PFSK-1 (cell line): ENCODE results near the gene TNS1.

ENCODE experiments used
- POLR2AphosphoS5 ChIP-seq: IDR thresholded peaks from 2 replicates; pipeline ENCODE4 v1.6.1; 2012; ENCODE audit warnings: low read depth, mild to moderate bottlenecking, control low read depth, low read length, moderate library complexity
- SIN3A ChIP-seq: IDR thresholded peaks from 2 replicates; pipeline ENCODE4 v1.6.1; 2012; ENCODE audit warnings: mild to moderate bottlenecking, low read length, moderate library complexity, borderline replicate concordance; ENCODE audit not compliant: insufficient read depth
- TAF1 ChIP-seq: IDR thresholded peaks from 2 replicates; pipeline ENCODE4 v1.6.1; 2012; ENCODE audit warnings: low read length, control low read depth, borderline replicate concordance; ENCODE audit not compliant: insufficient read depth
- TF ChIP-seq, protein P1 (sequence below), 2 experiments: IDR thresholded peaks; 2 replicates each; pipeline versions ENCODE4 v1.6.1 to v1.8.0; 2011 to 2012; ENCODE audit warnings: low read depth in 2 of 2, low read length in 2 of 2, control low read depth in 1 of 2, inconsistent platforms in 1 of 2, mild to moderate bottlenecking in 1 of 2, moderate library complexity in 1 of 2; ENCODE audit not compliant: insufficient read depth in 1 of 2

DNA sequence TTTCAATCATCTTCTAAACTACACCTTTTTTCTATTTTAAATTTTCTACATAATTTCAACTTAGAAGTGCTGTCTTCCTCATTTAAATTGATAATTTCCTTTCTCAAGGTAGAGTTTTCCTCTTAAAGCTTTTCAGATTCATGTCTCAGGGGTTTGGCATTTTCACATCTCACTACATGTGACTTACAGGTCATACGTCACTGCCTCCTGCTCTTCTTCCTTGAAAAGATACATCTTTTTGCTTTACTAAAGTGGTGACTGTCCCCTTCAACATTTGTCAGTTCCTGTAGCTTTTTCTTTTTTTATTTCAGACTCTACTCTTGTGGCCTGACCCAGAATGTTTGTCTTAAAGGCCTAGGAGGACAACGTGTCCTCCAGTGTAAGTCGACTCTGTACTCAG is 49.1 kb upstream of the TNS1 start:
- TF ChIP-seq POLR2AphosphoS5 (no peak), SIN3A (no peak), TAF1 (no peak)
- TF ChIP-seq, protein P1, sequence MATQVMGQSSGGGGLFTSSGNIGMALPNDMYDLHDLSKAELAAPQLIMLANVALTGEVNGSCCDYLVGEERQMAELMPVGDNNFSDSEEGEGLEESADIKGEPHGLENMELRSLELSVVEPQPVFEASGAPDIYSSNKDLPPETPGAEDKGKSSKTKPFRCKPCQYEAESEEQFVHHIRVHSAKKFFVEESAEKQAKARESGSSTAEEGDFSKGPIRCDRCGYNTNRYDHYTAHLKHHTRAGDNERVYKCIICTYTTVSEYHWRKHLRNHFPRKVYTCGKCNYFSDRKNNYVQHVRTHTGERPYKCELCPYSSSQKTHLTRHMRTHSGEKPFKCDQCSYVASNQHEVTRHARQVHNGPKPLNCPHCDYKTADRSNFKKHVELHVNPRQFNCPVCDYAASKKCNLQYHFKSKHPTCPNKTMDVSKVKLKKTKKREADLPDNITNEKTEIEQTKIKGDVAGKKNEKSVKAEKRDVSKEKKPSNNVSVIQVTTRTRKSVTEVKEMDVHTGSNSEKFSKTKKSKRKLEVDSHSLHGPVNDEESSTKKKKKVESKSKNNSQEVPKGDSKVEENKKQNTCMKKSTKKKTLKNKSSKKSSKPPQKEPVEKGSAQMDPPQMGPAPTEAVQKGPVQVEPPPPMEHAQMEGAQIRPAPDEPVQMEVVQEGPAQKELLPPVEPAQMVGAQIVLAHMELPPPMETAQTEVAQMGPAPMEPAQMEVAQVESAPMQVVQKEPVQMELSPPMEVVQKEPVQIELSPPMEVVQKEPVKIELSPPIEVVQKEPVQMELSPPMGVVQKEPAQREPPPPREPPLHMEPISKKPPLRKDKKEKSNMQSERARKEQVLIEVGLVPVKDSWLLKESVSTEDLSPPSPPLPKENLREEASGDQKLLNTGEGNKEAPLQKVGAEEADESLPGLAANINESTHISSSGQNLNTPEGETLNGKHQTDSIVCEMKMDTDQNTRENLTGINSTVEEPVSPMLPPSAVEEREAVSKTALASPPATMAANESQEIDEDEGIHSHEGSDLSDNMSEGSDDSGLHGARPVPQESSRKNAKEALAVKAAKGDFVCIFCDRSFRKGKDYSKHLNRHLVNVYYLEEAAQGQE (IDR thresholded peaks at IDR 0.05; ENCODE audit: insufficient read depth in 1 of 2, low read depth in 2 of 2, low read length in 2 of 2): no peak
